ENCODE measurements around the gene INTS11.

The INTS11 gene

DNA sequence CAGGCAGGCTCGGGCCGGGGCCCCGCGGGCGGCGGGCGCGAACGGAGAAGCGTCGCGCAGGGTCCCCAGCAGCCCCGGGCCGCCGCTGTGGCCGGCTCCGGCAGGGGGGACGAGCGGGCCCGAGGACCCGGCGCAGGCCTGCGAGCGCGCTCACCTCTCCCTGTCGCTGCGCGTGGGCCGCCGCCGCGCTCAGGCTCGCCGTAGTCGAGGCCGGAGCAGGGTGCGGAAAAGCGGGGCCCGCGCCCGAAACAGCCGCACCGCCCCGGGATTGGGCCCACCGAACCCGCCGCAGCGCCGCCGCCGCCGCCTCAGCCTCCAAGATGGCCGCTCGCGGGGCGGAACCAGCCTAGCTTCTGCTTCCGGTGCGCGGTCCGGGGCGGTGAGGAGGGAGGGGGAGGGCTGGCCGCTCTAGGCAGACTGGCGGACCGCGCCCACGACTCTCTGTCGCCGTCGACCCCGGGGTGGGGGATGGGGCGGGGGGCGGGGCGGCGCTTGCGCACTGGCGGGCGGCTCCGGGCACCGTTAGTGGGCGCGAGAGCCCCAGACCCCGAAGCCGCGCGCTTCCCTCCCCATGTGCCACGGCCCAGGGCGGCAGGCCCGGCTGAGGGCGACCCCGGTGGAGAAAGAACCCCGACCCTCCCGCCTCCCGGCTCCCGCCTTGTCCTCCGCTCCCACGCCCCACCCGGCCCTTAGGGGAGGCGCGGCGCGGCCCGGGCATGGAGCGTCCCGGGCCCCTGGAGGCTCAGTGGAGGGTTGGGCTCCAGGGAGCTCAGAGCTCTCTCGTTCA lies 50.8 kb downstream of the INTS11 start, which contains the start of gene UBE2J2:
UBE2J2 (minus strand) TSS at position 343 of the 787 bp plus-strand sequence. CDS start 5,862 bp downstream, outside the sequence.
- peak within 1 kb of the TSS; percentile 80 for H3K4me3 ChIP-seq (ENCODE audit: low read depth, low read length)
- in situ Hi-C loops (cut with HindIII; ENCODE audit: low pct_ligation_motif_present, low sequenced_read_pairs): no loop called here
- H3K36me3 ChIP-seq (replicated peaks): peaks cover 9% of the 10 kb centered on the region
- DNase-seq: peak; percentile 82
- H3K27ac ChIP-seq: peak within 1 kb of the TSS; percentile 88
- H3K27me3 ChIP-seq (replicated peaks): no peaks in the 10 kb centered on the region
- TF ChIP-seq, protein P1, sequence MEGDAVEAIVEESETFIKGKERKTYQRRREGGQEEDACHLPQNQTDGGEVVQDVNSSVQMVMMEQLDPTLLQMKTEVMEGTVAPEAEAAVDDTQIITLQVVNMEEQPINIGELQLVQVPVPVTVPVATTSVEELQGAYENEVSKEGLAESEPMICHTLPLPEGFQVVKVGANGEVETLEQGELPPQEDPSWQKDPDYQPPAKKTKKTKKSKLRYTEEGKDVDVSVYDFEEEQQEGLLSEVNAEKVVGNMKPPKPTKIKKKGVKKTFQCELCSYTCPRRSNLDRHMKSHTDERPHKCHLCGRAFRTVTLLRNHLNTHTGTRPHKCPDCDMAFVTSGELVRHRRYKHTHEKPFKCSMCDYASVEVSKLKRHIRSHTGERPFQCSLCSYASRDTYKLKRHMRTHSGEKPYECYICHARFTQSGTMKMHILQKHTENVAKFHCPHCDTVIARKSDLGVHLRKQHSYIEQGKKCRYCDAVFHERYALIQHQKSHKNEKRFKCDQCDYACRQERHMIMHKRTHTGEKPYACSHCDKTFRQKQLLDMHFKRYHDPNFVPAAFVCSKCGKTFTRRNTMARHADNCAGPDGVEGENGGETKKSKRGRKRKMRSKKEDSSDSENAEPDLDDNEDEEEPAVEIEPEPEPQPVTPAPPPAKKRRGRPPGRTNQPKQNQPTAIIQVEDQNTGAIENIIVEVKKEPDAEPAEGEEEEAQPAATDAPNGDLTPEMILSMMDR (IDR thresholded peaks at IDR 0.05; ENCODE audit: low read depth, low read length, missing control alignments): no peak

- peak overlapping the region; percentile 88 for H3K27ac ChIP-seq
- in situ Hi-C loops (cut with HindIII; ENCODE audit: low pct_ligation_motif_present, low sequenced_read_pairs): no loop called here
- no peak for DNase-seq
- peak overlapping the region; percentile 80 for H3K4me3 ChIP-seq (ENCODE audit: low read depth, low read length)
- TF ChIP-seq, protein P1 (IDR thresholded peaks at IDR 0.05; ENCODE audit: low read depth, low read length, missing control alignments): no peak
- H3K27me3 ChIP-seq (replicated peaks): no peaks in the 10 kb centered on the region
- peaks cover 11% of the 10 kb centered on the region for H3K36me3 ChIP-seq (replicated peaks)
These were observed 51.3 kb downstream of the INTS11 start for GRCh38 chr1:1273209-1273511.

GRCh38 chr1:1272341-1273208 lies 51.9 kb downstream of the INTS11 start:
- DNase-seq: no peak
- Histone ChIP-seq H3K27me3 (replicated peaks) (no peaks in the 10 kb centered on the region), H3K4me3 (ENCODE audit: low read depth, low read length) (peak overlapping the region; percentile 80), H3K36me3 (replicated peaks) (peaks cover 17% of the 10 kb centered on the region), H3K27ac (peak overlapping the region; percentile 88)
- TF ChIP-seq, protein P1 (IDR thresholded peaks at IDR 0.05; ENCODE audit: low read depth, low read length, missing control alignments): no peak
- in situ Hi-C loops (cut with HindIII; ENCODE audit: low pct_ligation_motif_present, low sequenced_read_pairs): no loop called here

GRCh38 chr1:1270813-1271212 lies 53.6 kb downstream of the INTS11 start:
- Histone ChIP-seq H3K27me3 (replicated peaks) (no peaks in the 10 kb centered on the region), H3K36me3 (replicated peaks) (peaks cover 25% of the 10 kb centered on the region), H3K27ac (peak overlapping the region; percentile 49), H3K4me3 (ENCODE audit: low read depth, low read length) (no peak overlapping the region)
- no peak for DNase-seq
- in situ Hi-C loops (cut with HindIII; ENCODE audit: low pct_ligation_motif_present, low sequenced_read_pairs): no loop called here
- TF ChIP-seq, protein P1 (IDR thresholded peaks at IDR 0.05; ENCODE audit: low read depth, low read length, missing control alignments): no peak

- TF ChIP-seq, protein P1 (IDR thresholded peaks at IDR 0.05; ENCODE audit: low read depth, low read length, missing control alignments): no peak
- Histone ChIP-seq H3K27me3 (replicated peaks) (no peaks in the 10 kb centered on the region), H3K27ac (no peak overlapping the region), H3K4me3 (ENCODE audit: low read depth, low read length) (no peak overlapping the region), H3K36me3 (replicated peaks) (peaks cover 27% of the 10 kb centered on the region)
- no peak for DNase-seq
- in situ Hi-C loops (cut with HindIII; ENCODE audit: low pct_ligation_motif_present, low sequenced_read_pairs): no loop called here
These were observed 56.2 kb downstream of the INTS11 start for GRCh38 chr1:1268284-1268682.
